NCI-H128 (cell line): ENCODE results near the gene CPAMD8.

Experiments
- DNase-seq: peaks from one replicate; lab custom pipeline; 2025; ENCODE audit not compliant: unreplicated experiment; lab: John Stamatoyannopoulos, UW

The CPAMD8 gene

GRCh38 chr19:17026706-17027534 is at the start of gene CPAMD8:
Gene CPAMD8 (minus strand): TSS chr19:17026810. CDS start chr19:17026642, 168 bp downstream.
- no peak for DNase-seq

- no peak for DNase-seq
These were observed 49.4 kb upstream of the CPAMD8 start for GRCh38 chr19:17075864-17076542.

- DNase-seq: peak; percentile 98
These were observed 48.6 kb upstream of the CPAMD8 start, which contains the start of the genes HAUS8 and MYO9B for GRCh38 chr19:17075035-17075863. Gene HAUS8 (minus strand): TSS chr19:17075452. CDS start chr19:17075422, 30 bp downstream. Gene MYO9B (plus strand): TSS chr19:17075777. CDS start chr19:17101718, 25,941 bp downstream.

DNA sequence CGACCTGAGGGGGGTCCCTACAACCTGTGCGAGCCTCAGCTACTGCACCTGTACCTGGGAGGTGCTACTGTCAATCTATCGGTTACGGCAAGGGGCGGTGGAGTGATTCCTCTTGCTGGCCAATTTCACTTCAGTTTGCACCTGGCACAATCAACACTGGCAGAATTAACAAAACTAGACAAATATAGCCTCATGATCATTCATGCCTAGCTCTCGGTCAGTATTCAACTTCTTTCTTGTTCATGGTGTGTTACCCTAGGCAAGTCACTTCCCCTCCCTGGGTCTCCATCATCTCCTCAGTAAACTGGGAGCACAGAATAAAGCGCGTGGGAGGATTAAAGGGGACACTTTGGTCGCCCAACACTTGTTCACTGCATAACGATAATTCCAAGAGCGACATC is 48.0 kb upstream of the CPAMD8 start:
- no peak for DNase-seq

GRCh38 chr19:17073869-17074633 is 47.4 kb upstream of the CPAMD8 start:
- no peak for DNase-seq

DNA sequence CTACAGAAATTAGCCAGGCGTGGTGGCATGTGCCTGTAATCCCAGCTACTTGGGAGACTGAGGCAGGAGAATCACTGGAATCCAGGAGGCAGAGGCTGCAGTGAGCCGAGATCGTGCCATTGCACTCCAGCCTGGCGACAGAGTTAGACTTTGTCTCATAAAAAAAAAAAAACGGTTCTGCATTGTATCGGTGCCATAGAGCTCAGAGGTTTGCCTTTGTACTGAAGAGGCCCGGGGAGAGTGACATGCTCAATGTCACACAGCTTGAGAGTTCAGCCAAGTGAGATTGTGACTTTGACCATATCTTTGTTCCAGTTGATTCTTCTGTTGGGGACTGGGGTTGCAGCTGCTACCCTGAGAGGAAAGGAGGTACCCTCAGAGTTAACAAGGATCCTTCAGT is 44.3 kb upstream of the CPAMD8 start:
- no peak for DNase-seq

DNA sequence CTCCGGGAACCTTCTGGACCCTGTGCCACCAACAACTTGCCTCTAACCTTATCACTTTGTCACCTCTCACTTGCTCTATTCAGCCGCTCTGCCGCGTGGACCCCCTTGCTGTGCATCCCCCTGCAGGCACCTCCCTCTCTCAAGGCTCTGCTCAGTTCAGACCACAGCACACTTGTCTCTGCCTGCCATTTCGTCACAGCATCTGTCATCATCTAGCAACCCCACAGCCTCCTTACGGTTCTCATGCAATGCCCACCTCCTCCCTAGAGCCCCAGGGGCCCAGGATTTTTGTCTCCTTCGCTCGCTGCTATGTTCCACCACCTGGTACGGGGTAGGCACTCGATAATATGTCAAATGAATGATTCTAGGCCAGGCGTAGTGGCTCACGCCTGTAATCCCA is 43.8 kb upstream of the CPAMD8 start:
- no peak for DNase-seq

GRCh38 chr19:17069193-17069592 is 42.6 kb upstream of the CPAMD8 start:
- DNase-seq: no peak

DNA sequence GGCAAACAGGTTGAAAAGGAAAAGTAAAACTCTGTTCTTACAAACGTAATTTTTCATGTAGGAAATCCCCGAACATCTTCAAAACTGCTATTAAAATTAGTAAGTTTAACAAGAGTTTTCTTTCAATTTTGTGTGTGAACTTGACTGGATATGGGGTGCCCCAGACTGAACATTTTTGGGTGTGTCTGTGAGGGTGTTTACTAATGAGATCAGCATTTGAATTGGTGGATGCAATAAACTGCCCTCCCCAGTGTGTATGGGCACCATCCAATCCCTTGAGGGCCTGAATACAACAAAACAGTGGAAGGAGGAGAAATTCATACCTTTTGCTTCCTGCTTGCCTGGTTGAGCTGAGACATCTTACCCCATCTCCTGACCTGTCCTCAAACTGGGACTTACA is 36.8 kb upstream of the CPAMD8 start:
- DNase-seq: no peak

GRCh38 chr19:17061691-17062090 is 35.1 kb upstream of the CPAMD8 start:
- no peak for DNase-seq

GRCh38 chr19:17061205-17061604 is 34.6 kb upstream of the CPAMD8 start:
- DNase-seq: no peak

DNA sequence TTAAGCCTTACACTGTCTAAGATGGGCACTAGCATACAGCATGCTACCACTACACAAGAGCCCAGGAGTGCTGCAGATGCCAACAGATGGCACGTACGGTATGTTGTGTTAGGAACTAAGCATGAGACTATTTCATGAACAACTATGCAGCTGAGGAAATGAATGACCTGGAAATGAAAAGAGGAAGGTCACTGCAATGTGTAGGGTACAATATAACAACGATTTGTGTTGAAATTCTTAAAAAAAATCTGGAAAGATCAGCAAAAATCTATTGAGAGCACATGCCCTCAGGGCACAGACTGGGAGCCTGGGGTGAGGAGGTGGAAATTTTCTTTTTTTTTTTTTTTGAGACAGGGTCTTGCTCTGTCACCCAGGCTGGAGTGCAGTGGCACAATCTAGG is 34.2 kb upstream of the CPAMD8 start:
- DNase-seq: no peak

GRCh38 chr19:17058236-17058635 is 31.6 kb upstream of the CPAMD8 start:
- no peak for DNase-seq

DNA sequence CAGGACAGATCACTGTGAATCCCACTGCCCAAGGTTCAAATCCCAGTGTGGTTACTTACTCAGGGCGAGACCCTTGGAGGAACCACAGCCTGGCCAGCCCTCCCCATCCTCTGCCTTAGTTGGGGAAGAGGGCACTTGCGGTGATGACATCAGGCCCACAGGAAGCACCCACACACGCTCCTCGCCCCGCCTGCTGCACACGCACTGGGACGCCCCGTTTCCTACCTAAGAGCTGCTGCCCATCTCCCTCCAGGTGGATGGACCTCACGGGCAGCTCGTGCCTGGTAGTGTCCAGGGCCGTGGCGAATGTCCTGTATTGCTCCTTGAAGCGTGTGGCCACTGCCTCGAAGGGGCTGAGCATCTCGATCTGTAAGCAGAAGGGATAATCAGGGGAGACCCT is 29.0 kb upstream of the CPAMD8 start:
- DNase-seq: no peak

DNA sequence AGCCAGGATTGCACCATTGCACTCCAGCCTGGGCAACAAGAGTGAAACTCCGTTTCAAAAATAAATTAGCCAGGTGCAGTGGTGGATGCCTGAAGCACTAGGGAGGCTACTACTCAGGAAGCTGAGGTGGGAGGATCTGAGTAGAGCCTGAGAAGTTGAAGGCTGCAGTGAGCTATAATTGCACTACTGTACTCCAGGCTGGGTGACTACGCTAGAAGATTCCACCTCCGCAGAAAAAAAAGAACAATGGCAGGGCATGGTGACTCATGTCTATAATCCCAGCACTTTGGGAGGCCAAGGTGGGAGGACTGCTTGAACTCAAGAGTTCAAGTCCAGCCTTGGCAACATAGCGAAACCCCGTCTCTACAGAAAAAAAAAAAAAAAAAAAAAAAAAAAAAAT is 28.1 kb upstream of the CPAMD8 start:
- DNase-seq: no peak

GRCh38 chr19:17052439-17052838 is 25.8 kb upstream of the CPAMD8 start:
- DNase-seq: no peak

DNA sequence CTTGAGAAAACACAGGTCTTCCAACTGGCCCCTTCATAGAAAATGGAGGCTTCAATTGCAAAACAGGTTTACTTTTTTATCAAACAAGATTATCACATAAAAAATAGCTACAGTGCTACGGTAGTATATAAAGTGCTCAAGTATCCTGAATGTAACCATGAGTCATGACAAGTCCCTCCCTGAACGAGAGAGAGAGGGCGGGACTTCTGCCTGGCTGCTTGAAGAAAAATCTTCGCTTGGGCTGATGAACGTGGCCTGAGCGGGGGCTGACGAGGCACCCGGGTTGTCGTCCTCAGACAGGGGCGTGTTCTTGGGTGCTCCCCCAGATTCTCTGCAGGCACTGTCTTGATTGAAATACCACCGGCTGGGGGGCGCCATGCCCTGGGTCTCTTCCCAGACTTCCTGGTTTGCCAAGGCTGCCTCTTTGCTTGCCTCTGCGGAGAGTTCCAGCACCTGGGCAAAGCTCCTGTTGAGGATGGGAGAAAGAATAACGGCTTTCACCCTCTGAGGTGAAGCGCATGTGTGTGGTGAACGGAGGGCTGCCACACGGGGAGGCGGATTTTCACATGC is 23.2 kb upstream of the CPAMD8 start:
- DNase-seq: no peak

DNA sequence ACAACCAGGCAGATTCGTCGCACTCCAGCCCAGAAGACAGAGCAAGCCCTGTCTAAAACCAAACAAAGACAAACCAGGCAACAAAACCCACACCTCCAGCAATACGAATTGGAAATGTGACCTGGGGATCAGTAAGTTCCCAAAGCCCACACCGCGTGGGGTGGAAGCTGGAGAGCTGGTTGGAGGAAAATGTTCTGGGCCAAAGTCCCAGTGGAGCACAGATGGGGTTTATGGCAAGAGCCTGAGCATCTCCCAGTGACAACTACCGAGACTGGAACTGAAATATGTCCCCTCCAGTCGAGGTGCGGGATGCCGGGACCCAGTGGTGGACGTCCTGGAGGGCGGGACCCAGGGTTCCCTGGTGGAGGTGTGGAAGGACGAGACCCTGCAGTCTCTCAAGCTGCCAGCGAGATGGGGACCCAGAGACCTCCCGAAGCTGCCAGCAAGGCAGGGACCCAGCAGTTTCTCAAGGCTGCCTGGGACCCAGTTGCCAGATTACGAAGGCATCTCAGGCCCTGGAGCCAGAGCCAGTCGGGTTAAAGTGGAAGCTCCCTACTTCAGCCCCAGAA is 22.4 kb upstream of the CPAMD8 start:
- no peak for DNase-seq

DNA sequence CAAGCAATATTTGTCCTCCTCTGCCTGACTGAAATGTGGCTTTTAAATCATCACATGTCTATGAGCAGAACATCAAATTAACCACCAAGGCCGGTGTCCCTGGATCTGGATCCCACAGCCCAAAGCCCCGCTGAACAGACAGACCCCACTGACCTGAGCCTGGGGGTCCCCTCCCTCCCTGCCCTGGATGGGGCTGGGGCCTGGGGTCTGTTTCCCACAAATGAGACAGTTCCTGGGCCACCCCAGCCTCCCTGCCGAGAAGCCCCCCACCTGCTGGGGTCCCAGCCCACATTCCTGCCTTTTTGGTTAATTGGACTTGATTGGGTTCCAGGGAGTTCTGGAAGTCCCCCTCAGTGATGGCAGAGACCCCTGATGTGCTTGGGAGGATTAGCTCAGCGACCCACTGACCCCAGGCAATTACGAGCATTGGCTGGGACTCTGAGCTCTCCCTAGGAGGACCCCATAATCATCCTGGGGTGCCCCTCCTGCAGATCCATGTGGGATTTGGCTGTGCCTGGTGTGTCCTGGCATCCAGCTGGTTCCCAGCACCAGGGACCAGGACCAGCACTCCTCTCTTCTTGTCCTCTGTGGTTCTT is 19.4 kb upstream of the CPAMD8 start:
- DNase-seq: no peak

GRCh38 chr19:17043744-17044143 is 17.1 kb upstream of the CPAMD8 start:
- DNase-seq: no peak
